Measurements from ENCODE around the gene TMEM243. TPM values are rescaled to one million over a fixed set of nuclear protein-coding genes. Genes with fewer than 3 reads are reported as not detected.

Gene TMEM243
- total and polyA plus RNA-seq, 2 donors (not counting 1 experiment from before 2014, with no cell fraction given), result 161 to 164 TPM

- Histone ChIP-seq H3K27me3 (replicated peaks in 1 of 4; ENCODE audit: control extremely low read depth in 1 of 4, control insufficient read depth in 3 of 4, insufficient read depth in 4 of 4, low read length in 3 of 4) (no peaks in the 10 kb centered on the region), H3K27ac (ENCODE audit: low read length in 2 of 2) (peak overlapping the region in 1 of 2 donors; percentile 29), H3K79me2 (ENCODE audit: control insufficient read depth, insufficient read depth, low read length) (no peaks in the 10 kb centered on the region), H3K4me1 (ENCODE audit: control insufficient read depth in 2 of 2, insufficient read depth in 2 of 2, low read length in 2 of 2) (no peaks in the 10 kb centered on the region), H3K9ac (ENCODE audit: low read length) (no peak overlapping the region), H4K20me1 (ENCODE audit: control insufficient read depth, insufficient read depth, low read length, poor library complexity, severe bottlenecking) (peaks cover 25% of the 10 kb centered on the region), H3K36me3 (replicated peaks in 1 of 2; ENCODE audit: control extremely low read depth in 1 of 2, control insufficient read depth in 1 of 2, extremely low read depth in 1 of 2, insufficient read depth in 2 of 2, low read length in 1 of 2) (peaks cover 14 to 87% of the 10 kb centered on the region in 2 experiments), H2AFZ (ENCODE audit: insufficient read depth, low read depth, low read length, poor library complexity, severe bottlenecking) (no peak overlapping the region), H3K9me3 (ENCODE audit: control extremely low read depth in 1 of 3, control insufficient read depth in 2 of 3, insufficient read depth in 1 of 3, low read length in 2 of 3) (no peaks in the 10 kb centered on the region), H3K4me2 (replicated peaks; ENCODE audit: low read depth, low read length, poor library complexity, severe bottlenecking) (no peak overlapping the region), H3K4me3 (ENCODE audit: control extremely low read depth in 1 of 5, extremely low read depth in 1 of 5, insufficient read depth in 1 of 5, low read depth in 2 of 5, low read length in 4 of 5) (no peak overlapping the region)
- Mint-ChIP-seq H3K27me3 (no peaks in the 10 kb centered on the region), H3K4me1 (peaks cover 25% of the 10 kb centered on the region), H3K4me3 (no peak overlapping the region), H3K9me3 (ENCODE audit: insufficient read depth) (no peaks in the 10 kb centered on the region), H3K27ac (peak overlapping the region; percentile 54)
- CTCF ChIA-PET, result no interaction called here
- no peak for TF ChIP-seq EZH2 (IDR thresholded peaks at IDR 0.05; ENCODE audit: borderline replicate concordance, insufficient read depth, low read depth, low read length, poor library complexity, severe bottlenecking)
- DNase-seq (no peak), ATAC-seq (ENCODE audit: low read depth) (no peak)
- intact Hi-C loops (cut with micrococcal nuclease), result no loop called here
- POLR2A ChIA-PET, result no interaction called here
- no CpG with 5 or more reads among the region's 2 CpGs for WGBS (ENCODE audit: insufficient coverage)
Measured at GRCh38 chr7:87187120-87187519, 32.4 kb downstream of the TMEM243 start.

DNA sequence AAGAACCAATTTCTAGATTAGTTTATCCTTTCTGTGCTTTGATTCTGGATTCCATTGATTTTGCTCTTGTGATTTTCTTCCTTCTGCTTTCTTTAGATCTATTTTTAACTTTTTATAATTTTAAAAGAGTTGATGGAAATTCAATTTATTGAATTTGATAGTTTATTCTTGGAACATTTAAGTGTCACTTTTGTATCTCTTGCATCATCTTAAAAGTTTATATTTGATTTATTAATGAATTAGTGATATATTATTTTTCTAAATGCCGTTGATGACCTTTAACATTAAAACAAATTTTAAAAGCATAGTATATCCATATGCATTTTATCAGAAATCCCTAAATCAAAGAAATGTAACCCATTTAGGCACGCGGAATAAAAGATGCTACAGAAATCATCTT is 40.4 kb downstream of the TMEM243 start:
- Mint-ChIP-seq H3K27ac (no peak overlapping the region), H3K4me1 (peaks cover 13% of the 10 kb centered on the region), H3K4me3 (no peak overlapping the region), H3K27me3 (no peaks in the 10 kb centered on the region), H3K9me3 (ENCODE audit: insufficient read depth) (no peaks in the 10 kb centered on the region)
- no peak overlapping the region for H3K4me2 ChIP-seq (replicated peaks; ENCODE audit: low read depth, low read length, poor library complexity, severe bottlenecking)
- POLR2A ChIA-PET, result no interaction called here
- H3K9ac ChIP-seq (ENCODE audit: low read length), result no peak overlapping the region
- peaks cover 11% of the 10 kb centered on the region for H3K79me2 ChIP-seq (ENCODE audit: control insufficient read depth, insufficient read depth, low read length)
- no peaks in the 10 kb centered on the region for H3K27me3 ChIP-seq (replicated peaks in 1 of 4; ENCODE audit: control extremely low read depth in 1 of 4, control insufficient read depth in 3 of 4, insufficient read depth in 4 of 4, low read length in 3 of 4)
- no peaks in the 10 kb centered on the region for H3K4me1 ChIP-seq (ENCODE audit: control insufficient read depth in 2 of 2, insufficient read depth in 2 of 2, low read length in 2 of 2)
- no peak overlapping the region for H2AFZ ChIP-seq (ENCODE audit: insufficient read depth, low read depth, low read length, poor library complexity, severe bottlenecking)
- TF ChIP-seq CTCF (IDR thresholded peaks at IDR 0.05) (no peak), EZH2 (IDR thresholded peaks at IDR 0.05; ENCODE audit: borderline replicate concordance, insufficient read depth, low read depth, low read length, poor library complexity, severe bottlenecking) (no peak)
- CTCF ChIA-PET, result no interaction called here
- intact Hi-C loops (cut with micrococcal nuclease), result no loop called here
- H3K36me3 ChIP-seq (replicated peaks in 1 of 2; ENCODE audit: control extremely low read depth in 1 of 2, control insufficient read depth in 1 of 2, extremely low read depth in 1 of 2, insufficient read depth in 2 of 2, low read length in 1 of 2), result peaks cover 26 to 74% of the 10 kb centered on the region in 2 experiments
- H3K27ac ChIP-seq (ENCODE audit: low read length in 2 of 2), result no peak overlapping the region
- 100% methylated on average over 2 of the region's 3 CpGs for WGBS (ENCODE audit: insufficient coverage)
- DNase-seq (no peak), ATAC-seq (ENCODE audit: low read depth) (no peak)
- no peaks in the 10 kb centered on the region for H4K20me1 ChIP-seq (ENCODE audit: control insufficient read depth, insufficient read depth, low read length, poor library complexity, severe bottlenecking)
- no peak overlapping the region for H3K4me3 ChIP-seq (ENCODE audit: control extremely low read depth in 1 of 5, extremely low read depth in 1 of 5, insufficient read depth in 1 of 5, low read depth in 2 of 5, low read length in 4 of 5)
- no peaks in the 10 kb centered on the region for H3K9me3 ChIP-seq (ENCODE audit: control extremely low read depth in 1 of 3, control insufficient read depth in 2 of 3, insufficient read depth in 1 of 3, low read length in 2 of 3)
